Ascending aorta (tissue), 2 donors: Measurements from ENCODE around the gene TAGLN3. TPM values are rescaled to one million over a fixed set of nuclear protein-coding genes. Genes with fewer than 3 reads are reported as not detected.
A peak's percentile ranks its signal among the peaks of the same experiment; 100 is the strongest.

Source experiments
- DNase-seq, 2 donors: peaks; one replicate each; pipeline ENCODE4 v3.0.0-alpha.2; 2019; ENCODE audit warnings: low spot score in 2 of 2
- H3K27ac ChIP-seq, 2 donors: fragments of 200-600 bp; sonication (generic); one replicate each; pipeline ENCODE4 v1.5.1; 2016 to 2017; ENCODE audit warnings: mild to moderate bottlenecking in 1 of 2
- H3K27me3 ChIP-seq: fragments of 200-600 bp; sonication (generic); one replicate; pipeline ENCODE4 v1.5.1; 2017
- H3K36me3 ChIP-seq, 2 donors: fragments of 200-600 bp; sonication (generic); one replicate each; pipeline ENCODE4 v1.5.1; 2016
- H3K4me1 ChIP-seq, 2 donors: fragments of 200-600 bp; sonication (generic); one replicate each; pipeline ENCODE4 v1.5.1; 2016 to 2017; ENCODE audit warnings: mild to moderate bottlenecking in 1 of 2
- H3K4me3 ChIP-seq, 2 donors: fragments of 200-600 bp; sonication (generic); one replicate each; pipeline ENCODE4 v1.5.1; 2016 to 2017; ENCODE audit warnings: mild to moderate bottlenecking in 1 of 2
- H3K9me3 ChIP-seq, 2 donors: fragments of 200-600 bp; sonication (generic); one replicate each; pipeline ENCODE4 v1.5.1; 2016
- intact Hi-C: fragments of 100-400 bp; cut with DNase I; formaldehyde crosslinking; loops from one replicate; pipeline ENCODE4 v1.15.1; 2023
- total RNA-seq: library from RNA; depleted of rRNA; stranded (reverse); fragments of >200 nt; gene quantifications from one replicate; pipeline ENCODE4 v1.1.0, GENCODE V29; 2016
- TF ChIP-seq, protein P1 (sequence below), 3 experiments: fragments of 200-600 bp in 2 of 3; fragments of 450-650 bp in 1 of 3; sonication (generic) in 2 of 3; IDR thresholded peaks; one replicate each; pipeline ENCODE4 v1.5.1; 2016 to 2019; ENCODE audit warnings: antibody characterized with exemption in 3 of 3, mild to moderate bottlenecking in 1 of 3, moderate library complexity in 1 of 3

The TAGLN3 gene
- total RNA-seq, 1 donor from 2014 or later: not detected

DNA sequence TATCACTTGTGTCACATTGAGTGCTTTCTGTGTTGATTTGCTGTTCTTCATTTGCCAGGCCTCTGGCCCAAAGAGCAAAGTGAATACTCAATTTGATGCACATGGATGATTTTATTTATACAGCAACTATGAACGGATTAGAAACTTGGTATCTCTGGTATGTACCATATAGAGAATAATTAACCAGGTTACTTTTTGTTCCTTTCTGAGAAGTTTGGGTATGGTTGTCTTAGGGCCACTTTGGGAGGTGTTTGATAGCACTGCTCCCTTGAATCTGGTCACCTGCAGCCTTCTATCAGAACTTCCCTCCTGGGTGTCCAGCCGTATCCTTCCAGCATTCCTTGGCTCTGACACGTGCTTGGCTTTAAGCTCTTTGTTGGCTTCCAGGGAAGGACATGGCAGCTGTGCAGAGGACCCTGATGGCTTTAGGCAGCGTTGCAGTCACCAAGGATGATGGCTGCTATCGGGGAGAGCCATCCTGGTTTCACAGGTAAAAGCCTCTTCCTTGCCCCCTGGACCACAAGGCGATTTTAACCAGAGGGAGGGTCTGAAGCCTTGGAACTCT lies 12.7 kb downstream of the TAGLN3 start:
- no peaks in the 10 kb centered on the region for H3K9me3 ChIP-seq
- no peaks in the 10 kb centered on the region for H3K36me3 ChIP-seq
- TF ChIP-seq, protein P1, sequence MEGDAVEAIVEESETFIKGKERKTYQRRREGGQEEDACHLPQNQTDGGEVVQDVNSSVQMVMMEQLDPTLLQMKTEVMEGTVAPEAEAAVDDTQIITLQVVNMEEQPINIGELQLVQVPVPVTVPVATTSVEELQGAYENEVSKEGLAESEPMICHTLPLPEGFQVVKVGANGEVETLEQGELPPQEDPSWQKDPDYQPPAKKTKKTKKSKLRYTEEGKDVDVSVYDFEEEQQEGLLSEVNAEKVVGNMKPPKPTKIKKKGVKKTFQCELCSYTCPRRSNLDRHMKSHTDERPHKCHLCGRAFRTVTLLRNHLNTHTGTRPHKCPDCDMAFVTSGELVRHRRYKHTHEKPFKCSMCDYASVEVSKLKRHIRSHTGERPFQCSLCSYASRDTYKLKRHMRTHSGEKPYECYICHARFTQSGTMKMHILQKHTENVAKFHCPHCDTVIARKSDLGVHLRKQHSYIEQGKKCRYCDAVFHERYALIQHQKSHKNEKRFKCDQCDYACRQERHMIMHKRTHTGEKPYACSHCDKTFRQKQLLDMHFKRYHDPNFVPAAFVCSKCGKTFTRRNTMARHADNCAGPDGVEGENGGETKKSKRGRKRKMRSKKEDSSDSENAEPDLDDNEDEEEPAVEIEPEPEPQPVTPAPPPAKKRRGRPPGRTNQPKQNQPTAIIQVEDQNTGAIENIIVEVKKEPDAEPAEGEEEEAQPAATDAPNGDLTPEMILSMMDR (IDR thresholded peaks at IDR 0.05): no peak
- H3K4me1 ChIP-seq: peaks cover 0 to 4% of the 10 kb centered on the region in 2 donors
- no peak for DNase-seq
- no peaks in the 10 kb centered on the region for H3K27me3 ChIP-seq
- H3K27ac ChIP-seq: no peak overlapping the region
- intact Hi-C loops: loop anchor here (5.0 kb wide), 1 partner anchor 34 kb away; the partner anchor contains the start of gene ABHD10
- no peak overlapping the region for H3K4me3 ChIP-seq

GRCh38 chr3:112012205-112012992 lies 13.7 kb downstream of the TAGLN3 start:
- Histone ChIP-seq H3K9me3 (no peaks in the 10 kb centered on the region), H3K36me3 (no peaks in the 10 kb centered on the region), H3K27ac (no peak overlapping the region), H3K4me3 (no peak overlapping the region), H3K4me1 (peaks cover 0 to 4% of the 10 kb centered on the region in 2 donors), H3K27me3 (no peaks in the 10 kb centered on the region)
- DNase-seq: no peak
- TF ChIP-seq, protein P1 (IDR thresholded peaks at IDR 0.05): no peak
- intact Hi-C loops: loop anchor here (2.0 to 5.0 kb wide), 3 partner anchors 24 to 344 kb away; partner anchors contain the start of gene ABHD10

GRCh38 chr3:112013058-112013783 lies 14.5 kb downstream of the TAGLN3 start:
- intact Hi-C loops: loop anchor here (2.0 to 5.0 kb wide), 3 partner anchors 24 to 344 kb away; partner anchors contain the start of gene ABHD10
- Histone ChIP-seq H3K9me3 (no peaks in the 10 kb centered on the region), H3K27me3 (no peaks in the 10 kb centered on the region), H3K4me1 (peaks cover 0 to 2% of the 10 kb centered on the region in 2 donors), H3K36me3 (no peaks in the 10 kb centered on the region), H3K27ac (no peak overlapping the region), H3K4me3 (peak overlapping the region in 1 of 2 donors; percentile 33)
- TF ChIP-seq, protein P1 (IDR thresholded peaks at IDR 0.05): peak; percentile 47 to 84 (median 65)
- peak in 1 of 2 donors; percentile 79 for DNase-seq

DNA sequence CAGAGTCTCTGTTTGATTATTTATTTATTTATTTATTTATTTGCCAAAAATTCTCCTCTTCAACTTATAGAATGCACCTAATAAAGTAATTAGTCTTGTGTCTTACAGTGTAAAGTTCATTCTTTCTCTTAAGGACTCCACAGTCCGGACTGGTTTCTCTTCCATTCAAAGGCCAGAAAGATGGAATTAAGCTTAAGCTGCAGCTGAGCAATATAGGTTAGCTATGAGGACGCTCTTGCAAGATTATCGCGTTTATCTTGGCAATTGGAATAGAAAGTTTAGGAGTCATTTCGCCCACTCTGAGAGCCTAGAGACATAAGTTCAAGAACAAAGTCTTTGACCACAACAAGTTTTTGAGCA lies 15.0 kb downstream of the TAGLN3 start:
- intact Hi-C loops: loop anchor here (2.0 to 5.0 kb wide), 3 partner anchors 25 to 345 kb away; partner anchors contain the start of gene ABHD10
- H3K4me1 ChIP-seq: no peaks in the 10 kb centered on the region
- TF ChIP-seq, protein P1 (IDR thresholded peaks at IDR 0.05): no peak

DNA sequence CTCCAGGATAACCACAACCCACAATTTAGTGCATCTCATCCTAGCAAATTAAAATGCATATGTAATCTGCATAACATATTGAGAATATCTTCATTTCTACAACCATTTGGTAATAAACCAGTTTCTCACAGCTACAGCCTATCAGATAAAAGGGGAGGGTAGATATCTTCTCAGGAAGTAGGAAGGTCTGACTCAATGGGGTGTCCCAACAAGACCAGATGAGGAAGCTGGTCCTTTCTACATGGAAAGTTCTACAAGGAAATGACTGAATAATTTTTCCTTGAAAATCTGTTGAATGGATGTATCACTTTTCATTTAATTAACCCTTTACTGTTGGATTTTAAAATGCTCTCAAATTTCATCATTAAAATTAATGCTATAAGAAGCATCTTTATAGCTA lies 18.4 kb downstream of the TAGLN3 start:
- DNase-seq: no peak
- TF ChIP-seq, protein P1 (IDR thresholded peaks at IDR 0.05): no peak
- no peak overlapping the region for H3K4me3 ChIP-seq
- no peak overlapping the region for H3K27ac ChIP-seq
- H3K4me1 ChIP-seq: no peaks in the 10 kb centered on the region
- H3K27me3 ChIP-seq: no peaks in the 10 kb centered on the region
- H3K9me3 ChIP-seq: no peaks in the 10 kb centered on the region
- H3K36me3 ChIP-seq: no peaks in the 10 kb centered on the region
- intact Hi-C loops: no loop called here

More for the DNA sequence above, 15.0 kb downstream of the TAGLN3 start:
- no peaks in the 10 kb centered on the region for H3K27me3 ChIP-seq
- H3K36me3 ChIP-seq: no peaks in the 10 kb centered on the region
- DNase-seq: no peak
- H3K9me3 ChIP-seq: no peaks in the 10 kb centered on the region
- H3K27ac ChIP-seq: no peak overlapping the region
- H3K4me3 ChIP-seq: peak overlapping the region in 1 of 2 donors; percentile 33
